Activated CD4-positive, alpha-beta memory T cell treated with anti-CD3 and anti-CD28 coated beads for 36 hours (primary cell): ENCODE results near the gene STEAP2. TPM values are rescaled to one million over a fixed set of nuclear protein-coding genes. Genes with fewer than 3 reads are reported as not detected.

Source experiments
- total RNA-seq, 2 experiments: library from RNA; stranded (reverse); gene quantifications; one replicate each; pipeline ENCODE4 v1.2.3, GENCODE V29; 2021

STEAP2 gene
- total RNA-seq, 2 experiments from 2014 or later: not detected

Other genes starting within 250 kb of the STEAP2 start
- under 1 TPM; 0.41 to 0.50 TPM for gene STEAP1, start 57.3 kb upstream of the STEAP2 start, total RNA-seq
- under 1 TPM in 1 of 2 experiments, not detected in 1; 0.48 TPM for gene CFAP69, start 33.4 kb downstream of the STEAP2 start, total RNA-seq
- gene FAM237B, start 109.6 kb downstream of the STEAP2 start, total RNA-seq: not detected
- 10 to 100 TPM; 32.9 to 33.2 TPM for gene GTPBP10, start 135.0 kb downstream of the STEAP2 start, total RNA-seq
- 1 to 10 TPM; 6.9 to 8.3 TPM for gene CLDN12, start 191.7 kb downstream of the STEAP2 start, total RNA-seq